PC-9 (cell line): ENCODE data around the gene GATA3. TPM values are rescaled to one million over a fixed set of nuclear protein-coding genes. Genes with fewer than 3 reads are reported as not detected.

Experiments
- BruUV-seq: library from RNA; stranded (reverse); fragments of 400-500 nt; replicated peaks from 2 replicates; lab custom pipeline; 2021; lab: Mats Ljungman, UMichigan
- CTCF ChIA-PET: fragments of 300-600 bp; sonication (Branson Sonifier 250); formaldehyde crosslinking; loops from one replicate; lab custom pipeline; 2022; ENCODE audit warnings: antibody characterized with exemption; lab: Charles Lee
- POLR2A ChIA-PET: fragments of 300-600 bp; sonication (Branson Sonifier 250); formaldehyde crosslinking; loops from one replicate; lab custom pipeline; 2022; ENCODE audit warnings: antibody characterized with exemption; ENCODE audit not compliant: unreplicated experiment; lab: Charles Lee
- DNase-seq, 2 experiments: peaks; one replicate each; pipeline versions ENCODE4 v3.0.0 to v3.0.0-alpha.2; 2015 to 2022; ENCODE audit warnings: mixed read lengths in 1 of 2
- H2AFZ ChIP-seq: fragments of 200-600 bp; sonication (generic); 2 replicates; pipeline ENCODE4 v1.8.1; 2017; ENCODE audit warnings: antibody characterized with exemption
- H3F3A ChIP-seq: fragments of 200-600 bp; sonication (generic); 2 replicates; pipeline ENCODE4 v1.8.1; 2017; ENCODE audit warnings: antibody characterized with exemption, mild to moderate bottlenecking, low read depth; ENCODE audit not compliant: insufficient read depth
- H3K27ac ChIP-seq: fragments of 200-600 bp; sonication (generic); 2 replicates; pipeline ENCODE4 v1.6.1; 2016; ENCODE audit warnings: mixed run types
- H3K27me3 ChIP-seq: fragments of 200-600 bp; sonication (generic); 2 replicates; pipeline ENCODE4 v1.6.1; 2016; ENCODE audit warnings: low read depth, mixed run types; ENCODE audit not compliant: insufficient read depth
- H3K36me3 ChIP-seq: fragments of 200-600 bp; sonication (generic); 2 replicates; pipeline ENCODE4 v1.6.1; 2016; ENCODE audit warnings: low read depth, mixed run types
- H3K4me1 ChIP-seq: fragments of 200-600 bp; sonication (generic); replicated peaks from 2 replicates; pipeline ENCODE4 v1.6.1; 2016; ENCODE audit warnings: mixed run types; ENCODE audit not compliant: insufficient read depth
- H3K4me2 ChIP-seq: fragments of 200-600 bp; sonication (generic); 2 replicates; pipeline ENCODE4 v1.6.1; 2017; ENCODE audit warnings: mixed run types
- H3K4me3 ChIP-seq: fragments of 200-600 bp; sonication (generic); 2 replicates; pipeline ENCODE4 v1.6.1; 2016; ENCODE audit warnings: mixed run types
- H3K79me2 ChIP-seq: fragments of 200-600 bp; sonication (generic); 2 replicates; pipeline ENCODE4 v1.6.1; 2017; ENCODE audit warnings: low read depth, mixed run types
- H3K9me2 ChIP-seq: fragments of 200-600 bp; sonication (generic); 2 replicates; pipeline ENCODE4 v1.8.1; 2017; ENCODE audit warnings: mild to moderate bottlenecking; ENCODE audit not compliant: insufficient read depth
- H3K9me3 ChIP-seq: fragments of 200-600 bp; sonication (generic); 2 replicates; pipeline ENCODE4 v1.8.1; 2016; ENCODE audit warnings: low read depth; ENCODE audit not compliant: insufficient read depth
- H4K20me1 ChIP-seq: fragments of 200-600 bp; sonication (generic); 2 replicates; pipeline ENCODE4 v1.8.1; 2017; ENCODE audit not compliant: insufficient read depth
- CTCF ChIP-seq: fragments of 200-600 bp; sonication (generic); conservative IDR thresholded peaks from 2 replicates; pipeline ENCODE4 v1.6.1; 2017; ENCODE audit warnings: mixed run types, antibody characterized with exemption, mild to moderate bottlenecking, moderate library complexity
- EZH2 ChIP-seq: fragments of 200-600 bp; sonication (generic); IDR thresholded peaks from 2 replicates; pipeline ENCODE4 v1.8.0; 2017; ENCODE audit warnings: antibody characterized with exemption, low read depth
- intact Hi-C: fragments of 100-400 bp; cut with micrococcal nuclease; formaldehyde crosslinking; loops from one replicate; pipeline ENCODE4 v1.10.0; 2022; ENCODE audit not compliant: unreplicated experiment
- total RNA-seq: library from RNA; stranded (reverse); gene quantifications from 2 replicates; pipeline ENCODE4 v1.2.3, GENCODE V29; 2021

Gene GATA3
- total RNA-seq, 1 experiment from 2014 or later: 43.6 TPM

- Histone ChIP-seq H2AFZ (no peak overlapping the region), H3K9me3 (no peaks in the 10 kb centered on the region), H3K27me3 (no peaks in the 10 kb centered on the region), H3K4me2 (peak overlapping the region; percentile 16; the same call in 1 of the 2 replicates), H3K4me3 (no peak overlapping the region), H3K9me2 (no peaks in the 10 kb centered on the region), H4K20me1 (no peaks in the 10 kb centered on the region), H3F3A (no peaks in the 10 kb centered on the region), H3K4me1 (no peaks in the 10 kb centered on the region), H3K36me3 (no peaks in the 10 kb centered on the region), H3K79me2 (no peaks in the 10 kb centered on the region), H3K27ac (no peak overlapping the region)
- intact Hi-C loops: no loop called here
- CTCF ChIA-PET: no interaction called here
- peak in 1 of 2 experiments; percentile 60 for DNase-seq
- TF ChIP-seq EZH2 (no peak), CTCF (no peak)
- POLR2A ChIA-PET: no interaction called here
- BruUV-seq: no TSS peak
Observed at GRCh38 chr10:8035006-8035640, 19.4 kb upstream of the GATA3 start.

GRCh38 chr10:8035641-8036470 lies 18.6 kb upstream of the GATA3 start:
- POLR2A ChIA-PET: no interaction called here
- BruUV-seq: no TSS peak
- no peaks in the 10 kb centered on the region for H3K27me3 ChIP-seq
- H3F3A ChIP-seq: no peaks in the 10 kb centered on the region
- H3K9me3 ChIP-seq: no peaks in the 10 kb centered on the region
- no peaks in the 10 kb centered on the region for H3K9me2 ChIP-seq
- H3K27ac ChIP-seq: no peak overlapping the region
- H3K79me2 ChIP-seq: no peaks in the 10 kb centered on the region
- no peak overlapping the region for H3K4me2 ChIP-seq
- H4K20me1 ChIP-seq: no peaks in the 10 kb centered on the region
- no peak for TF ChIP-seq EZH2
- no peak for TF ChIP-seq CTCF
- CTCF ChIA-PET: no interaction called here
- H2AFZ ChIP-seq: no peak overlapping the region
- H3K36me3 ChIP-seq: no peaks in the 10 kb centered on the region
- no peak overlapping the region for H3K4me3 ChIP-seq
- H3K4me1 ChIP-seq: no peaks in the 10 kb centered on the region
- no peak for DNase-seq
- intact Hi-C loops: no loop called here

GRCh38 chr10:8036506-8037198 lies 17.8 kb upstream of the GATA3 start:
- no peak overlapping the region for H2AFZ ChIP-seq
- DNase-seq: no peak
- no peaks in the 10 kb centered on the region for H4K20me1 ChIP-seq
- no peak for TF ChIP-seq CTCF
- no peak overlapping the region for H3K27ac ChIP-seq
- H3K4me3 ChIP-seq: no peak overlapping the region
- no peak overlapping the region for H3K4me2 ChIP-seq
- H3K36me3 ChIP-seq: no peaks in the 10 kb centered on the region
- no TSS peak for BruUV-seq
- intact Hi-C loops: no loop called here
- H3F3A ChIP-seq: no peaks in the 10 kb centered on the region
- no peaks in the 10 kb centered on the region for H3K9me3 ChIP-seq
- no peaks in the 10 kb centered on the region for H3K79me2 ChIP-seq
- no peaks in the 10 kb centered on the region for H3K27me3 ChIP-seq
- CTCF ChIA-PET: no interaction called here
- POLR2A ChIA-PET: no interaction called here
- no peaks in the 10 kb centered on the region for H3K9me2 ChIP-seq
- no peaks in the 10 kb centered on the region for H3K4me1 ChIP-seq
